ENCODE results near the gene SLC17A7.
"Not testable (repeated sequence)": the region's sequence is repeated elsewhere in the genome, so short reads cannot be mapped to it uniquely, and the experiment has no call there.

DNA sequence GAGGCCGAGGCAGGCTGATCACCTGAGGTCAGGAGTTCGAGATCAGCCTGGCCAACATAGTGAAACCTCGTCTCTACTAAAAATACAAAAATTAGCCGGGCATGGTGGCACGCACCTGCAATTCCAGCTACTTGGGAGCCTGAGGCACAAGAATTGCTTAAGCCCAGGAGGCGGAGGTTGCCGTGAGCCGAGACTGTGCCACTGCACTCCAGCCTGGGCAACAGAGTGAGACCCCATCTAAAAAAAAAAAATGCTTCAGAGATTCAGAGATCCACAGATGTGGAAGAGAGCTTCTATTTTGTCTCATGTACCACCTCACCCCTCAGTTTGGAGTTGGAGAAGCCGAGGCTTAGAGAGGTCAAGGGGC lies 32.2 kb upstream of the SLC17A7 start:
- TF ChIP-seq CTCF (IDR thresholded peaks at IDR 0.05; ENCODE audit: extremely low read depth in 1 of 2, insufficient read depth in 1 of 2, low read depth in 1 of 2, low read length in 2 of 2); POLR2A (IDR thresholded peaks at IDR 0.05; ENCODE audit: low read depth, low read length); EZH2 (IDR thresholded peaks at IDR 0.05; ENCODE audit: borderline replicate concordance, low read depth, low read length, severe bottlenecking); POLR2AphosphoS5 (IDR thresholded peaks at IDR 0.05; ENCODE audit: insufficient read depth, low read depth, low read length); GATA2 (IDR thresholded peaks at IDR 0.05; ENCODE audit: insufficient read depth, insufficient read length, low read depth, low read length); MAX (IDR thresholded peaks at IDR 0.05; ENCODE audit: insufficient read depth, insufficient read length); JUN (IDR thresholded peaks at IDR 0.05; ENCODE audit: borderline replicate concordance, insufficient read depth, insufficient read length, low read depth); FOS (IDR thresholded peaks at IDR 0.05; ENCODE audit: borderline replicate concordance, insufficient read depth, low read length): not testable (repeated sequence)
